Gastroesophageal sphincter (tissue), 3 donors: ENCODE measurements around the gene NDUFA5.

ENCODE experiments used
- CTCF ChIP-seq, 4 experiments: fragments of 200-600 bp in 2 of 4; fragments of 450-650 bp in 2 of 4; sonication (generic) in 1 of 4; IDR thresholded peaks; one replicate each; pipeline ENCODE4 v1.5.1; 2017 to 2019; ENCODE audit warnings: antibody characterized with exemption in 4 of 4, mild to moderate bottlenecking in 2 of 4, moderate library complexity in 2 of 4
- POLR2A ChIP-seq, 2 donors: fragments of 450-650 bp; IDR thresholded peaks; one replicate each; pipeline ENCODE4 v1.6.1; 2017; ENCODE audit warnings: antibody characterized with exemption in 2 of 2, mild to moderate bottlenecking in 2 of 2, moderate library complexity in 1 of 2

- TF ChIP-seq POLR2A (IDR thresholded peaks at IDR 0.05) (no peak), CTCF (IDR thresholded peaks at IDR 0.05) (no peak)
Measured at GRCh38 chr7:123498601-123499000, 59.0 kb downstream of the NDUFA5 start.
